Parathyroid adenoma (tissue), 2 donors: ENCODE data around the gene RASSF8.

Source experiments
- H2AFZ ChIP-seq: fragments of 300-600 bp; sonication (generic); one replicate; pipeline ENCODE4 v1.7.0; 2017; ENCODE audit warnings: antibody characterized with exemption, mild to moderate bottlenecking
- H3K27ac ChIP-seq: fragments of 300-600 bp; sonication (generic); one replicate; pipeline ENCODE4 v1.7.0; 2017
- H3K27me3 ChIP-seq: fragments of 300-600 bp; sonication (generic); one replicate; pipeline ENCODE4 v1.7.0; 2017; ENCODE audit warnings: low read length; ENCODE audit not compliant: control insufficient read depth, insufficient read depth
- H3K36me3 ChIP-seq: fragments of 300-600 bp; sonication (generic); one replicate; pipeline ENCODE4 v1.7.0; 2017; ENCODE audit warnings: low read length; ENCODE audit not compliant: control insufficient read depth, insufficient read depth
- H3K4me1 ChIP-seq: fragments of 300-600 bp; sonication (generic); one replicate; pipeline ENCODE4 v1.7.0; 2017; ENCODE audit warnings: control low read depth
- H3K4me2 ChIP-seq: fragments of 300-600 bp; sonication (generic); one replicate; pipeline ENCODE4 v1.7.0; 2017; ENCODE audit warnings: low read length
- H3K4me3 ChIP-seq: fragments of 300-600 bp; sonication (generic); one replicate; pipeline ENCODE4 v1.7.0; 2017; ENCODE audit warnings: low read depth, low read length
- H3K79me2 ChIP-seq: fragments of 300-600 bp; sonication (generic); one replicate; pipeline ENCODE4 v1.7.0; 2017; ENCODE audit warnings: control low read depth
- H3K9ac ChIP-seq: fragments of 300-600 bp; sonication (generic); one replicate; pipeline ENCODE4 v1.7.0; 2017; ENCODE audit warnings: mild to moderate bottlenecking
- H3K9me3 ChIP-seq: fragments of 300-600 bp; sonication (generic); one replicate; pipeline ENCODE4 v1.7.0; 2017; ENCODE audit warnings: low read length; ENCODE audit not compliant: control insufficient read depth
- TF ChIP-seq, protein P1 (sequence below): fragments of 300-600 bp; sonication (generic); IDR thresholded peaks from one replicate; pipeline ENCODE4 v1.7.0; 2017; ENCODE audit warnings: antibody characterized with exemption, mild to moderate bottlenecking
- donor health status: primary hyperparathyroidism.

RASSF8 gene

DNA sequence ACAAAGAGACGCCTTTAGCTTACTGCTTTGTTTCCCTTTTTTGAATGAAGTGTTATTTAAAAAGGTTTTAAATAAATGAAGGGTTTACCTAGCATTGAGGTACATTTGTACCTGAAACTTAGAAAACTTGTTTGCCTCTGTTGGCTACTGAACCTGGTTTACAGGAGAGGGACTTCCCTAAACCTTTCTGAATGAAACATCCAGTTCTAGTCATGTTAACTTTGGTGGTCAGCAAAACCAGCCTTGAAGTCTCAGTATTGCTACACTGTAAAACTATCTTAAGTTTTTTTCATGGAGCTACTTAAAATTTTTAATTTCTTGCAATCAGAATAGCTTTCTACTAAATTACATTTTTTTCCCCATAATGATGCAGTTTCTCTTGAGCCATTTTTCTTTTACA, 38.2 kb downstream of the RASSF8 start:
- H3K27ac ChIP-seq, result no peak overlapping the region
- H3K4me2 ChIP-seq, result no peak overlapping the region
- no peaks in the 10 kb centered on the region for H3K9me3 ChIP-seq
- no peaks in the 10 kb centered on the region for H3K79me2 ChIP-seq
- no peak overlapping the region for H3K9ac ChIP-seq
- H3K4me3 ChIP-seq, result no peak overlapping the region
- no peaks in the 10 kb centered on the region for H3K27me3 ChIP-seq
- TF ChIP-seq, protein P1, sequence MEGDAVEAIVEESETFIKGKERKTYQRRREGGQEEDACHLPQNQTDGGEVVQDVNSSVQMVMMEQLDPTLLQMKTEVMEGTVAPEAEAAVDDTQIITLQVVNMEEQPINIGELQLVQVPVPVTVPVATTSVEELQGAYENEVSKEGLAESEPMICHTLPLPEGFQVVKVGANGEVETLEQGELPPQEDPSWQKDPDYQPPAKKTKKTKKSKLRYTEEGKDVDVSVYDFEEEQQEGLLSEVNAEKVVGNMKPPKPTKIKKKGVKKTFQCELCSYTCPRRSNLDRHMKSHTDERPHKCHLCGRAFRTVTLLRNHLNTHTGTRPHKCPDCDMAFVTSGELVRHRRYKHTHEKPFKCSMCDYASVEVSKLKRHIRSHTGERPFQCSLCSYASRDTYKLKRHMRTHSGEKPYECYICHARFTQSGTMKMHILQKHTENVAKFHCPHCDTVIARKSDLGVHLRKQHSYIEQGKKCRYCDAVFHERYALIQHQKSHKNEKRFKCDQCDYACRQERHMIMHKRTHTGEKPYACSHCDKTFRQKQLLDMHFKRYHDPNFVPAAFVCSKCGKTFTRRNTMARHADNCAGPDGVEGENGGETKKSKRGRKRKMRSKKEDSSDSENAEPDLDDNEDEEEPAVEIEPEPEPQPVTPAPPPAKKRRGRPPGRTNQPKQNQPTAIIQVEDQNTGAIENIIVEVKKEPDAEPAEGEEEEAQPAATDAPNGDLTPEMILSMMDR, result no peak
- no peaks in the 10 kb centered on the region for H3K36me3 ChIP-seq
- no peak overlapping the region for H2AFZ ChIP-seq
- H3K4me1 ChIP-seq, result no peaks in the 10 kb centered on the region

DNA sequence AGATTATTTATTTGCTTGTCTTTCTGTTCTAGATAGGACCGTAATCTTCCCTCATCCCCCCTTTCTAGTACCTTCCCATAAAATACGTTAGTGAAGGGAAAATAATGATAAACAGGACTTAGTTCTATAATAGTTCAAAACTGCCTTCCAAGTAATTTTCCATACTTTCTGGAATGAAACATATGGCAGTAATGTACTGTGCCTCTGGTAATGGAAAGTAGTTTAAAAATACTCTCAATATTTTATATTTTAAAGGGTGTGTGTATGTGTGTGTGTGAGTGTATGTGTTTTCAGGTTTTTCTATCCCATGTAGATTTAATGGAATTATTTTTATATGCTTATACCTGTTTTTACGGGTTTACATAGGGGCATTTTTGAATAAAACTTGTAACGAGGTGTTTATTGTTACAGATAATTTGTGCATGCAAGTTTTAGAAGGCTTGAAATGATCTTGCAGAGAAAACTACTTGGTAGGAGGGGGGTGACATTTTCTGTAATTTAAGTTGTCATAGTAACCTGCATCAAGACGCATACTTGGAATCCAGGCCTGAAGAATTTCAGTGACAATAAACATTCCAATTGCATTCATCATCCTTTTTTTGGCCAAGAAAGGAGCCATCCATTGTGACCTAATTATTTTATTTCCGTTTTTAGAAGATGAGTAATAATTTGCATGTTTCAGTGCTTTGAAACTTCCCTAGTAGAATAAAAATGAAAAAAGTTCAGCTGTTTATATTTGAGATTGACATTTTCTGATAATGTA, 38.9 kb downstream of the RASSF8 start:
- no peak overlapping the region for H3K4me3 ChIP-seq
- no peaks in the 10 kb centered on the region for H3K79me2 ChIP-seq
- no peaks in the 10 kb centered on the region for H3K9me3 ChIP-seq
- no peak overlapping the region for H3K9ac ChIP-seq
- no peak overlapping the region for H3K27ac ChIP-seq
- H3K36me3 ChIP-seq, result no peaks in the 10 kb centered on the region
- H3K27me3 ChIP-seq, result no peaks in the 10 kb centered on the region
- no peaks in the 10 kb centered on the region for H3K4me1 ChIP-seq
- no peak overlapping the region for H2AFZ ChIP-seq
- H3K4me2 ChIP-seq, result no peak overlapping the region
- TF ChIP-seq, protein P1, result no peak

DNA sequence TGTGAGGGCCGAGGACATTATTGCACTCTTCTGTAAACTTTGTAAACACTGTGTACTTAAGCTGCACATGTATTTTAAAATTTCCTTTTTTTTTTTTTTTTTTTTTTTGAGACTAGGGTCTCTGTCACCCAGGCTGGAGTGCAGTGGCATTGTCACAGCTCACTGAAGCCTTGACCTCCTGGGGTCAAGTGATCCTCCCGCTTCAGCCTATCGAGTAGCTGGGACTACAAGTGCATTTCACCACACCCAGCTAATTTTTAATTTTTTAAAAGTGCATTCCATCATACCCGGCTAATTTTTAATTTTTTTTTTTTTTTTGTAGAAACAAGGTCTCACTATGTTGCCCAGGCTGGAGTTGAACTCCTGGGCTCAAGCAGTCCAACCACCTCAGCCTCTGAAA, 42.4 kb downstream of the RASSF8 start:
- Histone ChIP-seq H3K27me3 (no peaks in the 10 kb centered on the region), H3K9me3 (no peaks in the 10 kb centered on the region), H3K79me2 (no peaks in the 10 kb centered on the region), H3K4me3 (no peak overlapping the region), H3K9ac (no peak overlapping the region), H3K36me3 (no peaks in the 10 kb centered on the region), H2AFZ (no peak overlapping the region), H3K4me1 (no peaks in the 10 kb centered on the region), H3K27ac (no peak overlapping the region), H3K4me2 (no peak overlapping the region)
- TF ChIP-seq, protein P1, result no peak

DNA sequence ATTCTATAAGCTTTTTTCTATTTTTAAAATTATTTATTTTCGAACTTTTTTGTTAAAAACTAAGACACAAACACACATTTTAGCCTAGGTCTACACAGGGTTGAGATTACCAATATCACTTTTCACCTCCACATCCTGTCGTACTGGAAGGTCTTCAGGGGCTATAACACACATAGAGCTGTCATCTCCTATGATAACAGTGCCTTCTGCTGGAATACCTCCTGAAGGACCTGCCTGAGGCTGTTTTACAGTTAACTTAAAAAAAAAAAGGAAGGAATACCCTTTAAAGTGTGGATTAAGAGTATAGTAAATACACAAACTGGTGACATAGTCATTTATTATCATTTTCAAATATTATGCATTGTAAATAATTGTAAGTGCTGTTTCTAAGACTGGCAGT, 43.0 kb downstream of the RASSF8 start:
- no peaks in the 10 kb centered on the region for H3K27me3 ChIP-seq
- H3K36me3 ChIP-seq, result no peaks in the 10 kb centered on the region
- H3K79me2 ChIP-seq, result no peaks in the 10 kb centered on the region
- H3K27ac ChIP-seq, result no peak overlapping the region
- H2AFZ ChIP-seq, result no peak overlapping the region
- TF ChIP-seq, protein P1, result no peak
- no peak overlapping the region for H3K9ac ChIP-seq
- no peak overlapping the region for H3K4me3 ChIP-seq
- no peaks in the 10 kb centered on the region for H3K9me3 ChIP-seq
- H3K4me2 ChIP-seq, result no peak overlapping the region
- no peaks in the 10 kb centered on the region for H3K4me1 ChIP-seq

DNA sequence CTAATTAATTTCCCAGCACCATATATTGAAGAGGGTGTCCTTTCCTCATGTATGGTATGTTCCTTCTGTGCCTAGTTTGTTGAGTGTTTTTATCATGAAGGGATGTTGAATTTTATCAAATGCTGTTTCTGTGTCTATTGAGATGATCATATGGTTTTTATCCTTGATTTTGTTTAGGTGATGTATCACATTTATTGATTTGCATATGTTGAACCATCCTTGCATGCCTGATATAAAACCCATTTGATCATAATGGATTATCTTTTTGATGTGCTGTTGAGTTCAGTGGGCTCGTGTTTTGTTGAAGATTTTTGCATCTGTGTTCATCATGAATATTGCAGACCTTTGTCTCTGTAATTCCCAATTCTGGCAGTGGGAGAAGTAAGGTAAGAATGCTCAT, 44.6 kb downstream of the RASSF8 start:
- H2AFZ ChIP-seq, result no peak overlapping the region
- no peaks in the 10 kb centered on the region for H3K79me2 ChIP-seq
- H3K27me3 ChIP-seq, result no peaks in the 10 kb centered on the region
- TF ChIP-seq, protein P1, result no peak
- H3K4me1 ChIP-seq, result peaks cover 4% of the 10 kb centered on the region
- H3K27ac ChIP-seq, result no peak overlapping the region
- no peak overlapping the region for H3K9ac ChIP-seq
- no peaks in the 10 kb centered on the region for H3K9me3 ChIP-seq
- no peak overlapping the region for H3K4me3 ChIP-seq
- no peak overlapping the region for H3K4me2 ChIP-seq
- H3K36me3 ChIP-seq, result no peaks in the 10 kb centered on the region
